NCI-H1436 (cell line): ENCODE measurements around the gene FAM162B.
"Not testable (repeated sequence)": the region's sequence is repeated elsewhere in the genome, so short reads cannot be mapped to it uniquely, and the experiment has no call there.

Source experiments
- DNase-seq: peaks from one replicate; lab custom pipeline; 2025; lab: John Stamatoyannopoulos, UW

The FAM162B gene

DNA sequence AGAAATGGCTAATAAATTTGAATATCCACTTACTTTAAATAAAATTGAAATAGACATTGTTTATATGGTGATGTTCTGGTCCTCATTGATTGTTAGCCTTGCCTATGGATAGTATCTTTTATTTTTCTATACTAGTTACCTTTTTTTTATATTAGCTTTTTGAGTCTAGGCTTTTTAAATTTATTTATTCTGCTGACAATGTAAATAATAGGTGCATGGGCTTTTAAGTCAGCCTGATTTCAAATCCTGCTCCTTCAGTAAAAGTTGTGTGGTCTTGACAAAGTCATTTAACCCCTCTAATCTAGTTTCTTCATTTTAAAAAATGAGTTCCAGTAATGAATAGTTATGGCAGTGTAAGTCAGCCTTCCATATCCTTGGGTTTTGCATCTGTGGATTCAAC is 38.6 kb downstream of the FAM162B start:
- DNase-seq = no peak

DNA sequence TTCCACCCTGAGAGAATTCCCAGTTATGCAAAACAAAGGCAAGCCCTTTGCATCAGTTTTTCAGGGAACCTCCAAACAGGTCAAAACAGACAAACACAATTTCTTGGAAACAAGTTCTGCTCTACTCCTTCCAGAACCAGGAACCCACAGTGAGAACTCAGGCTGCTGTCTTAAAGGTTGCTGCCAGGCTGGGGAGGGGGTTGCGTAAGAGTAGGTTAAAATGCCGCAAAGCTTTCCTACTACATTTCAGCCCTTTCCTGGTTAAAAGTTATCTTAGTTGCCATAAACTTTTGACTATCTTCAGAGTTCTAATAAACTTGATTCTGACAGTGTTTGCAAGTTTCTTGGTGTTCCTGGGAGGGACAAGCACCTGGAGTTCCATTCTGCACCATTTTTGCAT is 50.8 kb downstream of the FAM162B start:
- DNase-seq = no peak

GRCh38 chr6:116714296-116714695 is 51.2 kb downstream of the FAM162B start:
- no peak for DNase-seq

DNA sequence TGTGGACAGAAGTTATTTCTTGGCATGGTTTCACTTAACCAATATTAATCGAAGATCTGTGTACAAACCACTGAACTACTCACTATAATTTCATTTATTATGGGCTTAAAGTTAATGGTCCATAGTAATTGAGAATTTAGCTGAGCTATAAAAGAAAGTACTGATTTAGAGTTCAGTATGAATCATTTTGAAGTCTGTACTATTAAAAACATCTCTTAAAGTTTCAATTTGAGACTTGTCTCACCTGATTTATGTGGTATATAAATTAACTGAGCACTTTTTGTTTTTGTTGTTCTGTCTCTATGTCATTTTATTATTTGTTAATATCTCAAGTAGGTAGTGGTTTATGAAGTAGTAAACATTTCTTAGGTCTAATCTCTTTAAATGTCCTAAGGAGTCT is 59.6 kb downstream of the FAM162B start:
- no peak for DNase-seq

GRCh38 chr6:116703888-116704287 is 61.6 kb downstream of the FAM162B start:
- not testable (repeated sequence) for DNase-seq
